HEK293T (cell line): ENCODE data around the gene HLA-DOA.

Experiments used
- CTCF ChIA-PET: fragments of 350-600 bp; formaldehyde crosslinking; extraction: SDS; loops from one replicate; lab custom pipeline; 2021; ENCODE audit warnings: antibody characterized with exemption, inconsistent platforms; lab: Yijun Ruan, JAX
- POLR2A ChIA-PET: fragments of 350-600 bp; formaldehyde crosslinking; extraction: SDS; loops from one replicate; lab custom pipeline; 2020; ENCODE audit warnings: antibody characterized with exemption, inconsistent platforms; lab: Yijun Ruan, JAX
- DNase-seq: peaks from one replicate; pipeline ENCODE4 v3.0.0; 2012; ENCODE audit warnings: mixed read lengths; ENCODE audit errors: extremely low spot score
- ARNT ChIP-seq: fragments of 450-650 bp; IDR thresholded peaks from 2 replicates; pipeline ENCODE4 v1.6.1; 2017; ENCODE audit warnings: mild to moderate bottlenecking
- BHLHE40 ChIP-seq: fragments of 450-650 bp; IDR thresholded peaks from 2 replicates; pipeline ENCODE4 v1.6.1; 2016; ENCODE audit warnings: mild to moderate bottlenecking, moderate library complexity, borderline replicate concordance
- CTBP1 ChIP-seq: fragments of 450-650 bp; IDR thresholded peaks from 2 replicates; pipeline ENCODE4 v1.6.1; 2016; ENCODE audit warnings: borderline replicate concordance
- ELF4 ChIP-seq: fragments of 450-650 bp; IDR thresholded peaks from 2 replicates; pipeline ENCODE4 v1.6.1; 2017; ENCODE audit warnings: antibody characterized with exemption
- FOXA1 ChIP-seq: fragments of 450-650 bp; IDR thresholded peaks from 2 replicates; pipeline ENCODE4 v1.6.1; 2016; ENCODE audit warnings: mild to moderate bottlenecking
- FOXK2 ChIP-seq: fragments of 450-650 bp; IDR thresholded peaks from 2 replicates; pipeline ENCODE4 v1.6.1; 2016; ENCODE audit warnings: mild to moderate bottlenecking
- FOXM1 ChIP-seq: fragments of 450-650 bp; IDR thresholded peaks from 2 replicates; pipeline ENCODE4 v1.6.1; 2017; ENCODE audit warnings: mild to moderate bottlenecking, borderline replicate concordance
- HDGF ChIP-seq: fragments of 450-650 bp; IDR thresholded peaks from 2 replicates; pipeline ENCODE4 v1.6.1; 2017; ENCODE audit warnings: antibody characterized with exemption, borderline replicate concordance
- L3MBTL2 ChIP-seq: fragments of 450-650 bp; conservative IDR thresholded peaks from 2 replicates; pipeline ENCODE4 v1.6.1; 2016; ENCODE audit warnings: mild to moderate bottlenecking
- LEF1 ChIP-seq: fragments of 450-650 bp; IDR thresholded peaks from 2 replicates; pipeline ENCODE4 v1.6.1; 2017; ENCODE audit warnings: mild to moderate bottlenecking, borderline replicate concordance
- NFRKB ChIP-seq: fragments of 450-650 bp; IDR thresholded peaks from 2 replicates; pipeline ENCODE4 v1.6.1; 2016; ENCODE audit warnings: mild to moderate bottlenecking, moderate library complexity
- PKNOX1 ChIP-seq: fragments of 450-650 bp; IDR thresholded peaks from 2 replicates; pipeline ENCODE4 v1.6.1; 2016
- SP1 ChIP-seq: fragments of 450-650 bp; IDR thresholded peaks from 2 replicates; pipeline ENCODE4 v1.6.1; 2017
- SUZ12 ChIP-seq: fragments of 450-650 bp; IDR thresholded peaks from 2 replicates; pipeline ENCODE4 v1.6.1; 2016; ENCODE audit warnings: mild to moderate bottlenecking
- TARDBP ChIP-seq: fragments of 450-650 bp; IDR thresholded peaks from 2 replicates; pipeline ENCODE4 v1.6.1; 2016
- ZNF384 ChIP-seq: fragments of 450-650 bp; IDR thresholded peaks from 2 replicates; pipeline ENCODE4 v1.6.1; 2016

The HLA-DOA gene

DNA sequence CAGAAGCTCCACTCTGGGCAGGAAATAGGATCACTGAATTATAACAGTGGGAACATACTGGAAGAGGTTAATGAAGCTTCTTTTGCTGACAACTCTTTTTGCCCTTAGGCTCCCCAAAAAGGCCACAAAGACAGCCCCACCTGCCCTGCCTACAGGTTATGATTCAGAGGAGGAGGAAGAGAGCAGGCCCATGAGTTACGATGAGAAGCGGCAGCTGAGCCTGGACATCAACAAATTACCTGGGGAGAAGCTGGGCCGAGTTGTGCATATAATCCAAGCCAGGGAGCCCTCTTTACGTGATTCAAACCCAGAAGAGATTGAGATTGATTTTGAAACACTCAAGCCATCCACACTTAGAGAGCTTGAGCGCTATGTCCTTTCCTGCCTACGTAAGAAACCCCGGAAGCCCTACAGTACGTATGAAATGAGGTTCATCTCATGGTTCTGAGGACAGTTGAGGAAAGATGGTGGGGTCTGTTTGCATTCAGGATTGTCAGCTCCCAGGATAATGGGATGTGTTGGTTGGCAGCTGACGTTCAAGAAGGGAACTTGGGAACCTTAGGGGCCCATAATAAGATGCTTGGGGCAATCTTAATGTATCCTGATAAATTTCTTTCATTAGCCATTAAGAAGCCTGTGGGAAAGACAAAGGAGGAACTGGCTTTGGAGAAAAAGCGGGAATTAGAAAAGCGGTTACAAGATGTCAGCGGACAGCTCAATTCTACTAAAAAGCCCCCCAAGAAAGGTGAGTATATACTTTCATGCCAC, 29.5 kb downstream of the HLA-DOA start:
- ChIA-PET POLR2A (interaction anchor here (0.8 to 10.0 kb wide), 4 partner anchors 9 to 86 kb away, joined by 3 to 369 read pairs (median 30); partner anchors contain the start of gene BRD2), CTCF (interaction anchor here (0.6 to 1.8 kb wide), 4 partner anchors 9 to 143 kb away, joined by 3 to 5 read pairs (median 4); no protein-coding TSS in a partner anchor)
- TF ChIP-seq TARDBP (no peak), SUZ12 (no peak), LEF1 (no peak), L3MBTL2 (no peak), FOXM1 (no peak), FOXK2 (no peak), FOXA1 (no peak), ARNT (no peak), HDGF (no peak), ZNF384 (no peak), CTBP1 (no peak), SP1 (no peak), PKNOX1 (no peak), BHLHE40 (no peak), NFRKB (no peak), ELF4 (no peak)
- DNase-seq, result no peak

- TF ChIP-seq L3MBTL2, result no peak
- no peak for TF ChIP-seq SP1
- no peak for TF ChIP-seq FOXA1
- TF ChIP-seq ARNT, result no peak
- no peak for TF ChIP-seq FOXM1
- TF ChIP-seq FOXK2, result no peak
- TF ChIP-seq CTBP1, result no peak
- TF ChIP-seq TARDBP, result no peak
- no peak for TF ChIP-seq PKNOX1
- TF ChIP-seq ELF4, result no peak
- TF ChIP-seq HDGF, result no peak
- no peak for TF ChIP-seq BHLHE40
- TF ChIP-seq ZNF384, result no peak
- no peak for TF ChIP-seq SUZ12
- no peak for TF ChIP-seq NFRKB
- no peak for TF ChIP-seq LEF1
- CTCF ChIA-PET, result no interaction called here
- DNase-seq, result no peak
- POLR2A ChIA-PET, result interaction anchor here (10.0 kb wide), 1 partner anchor 7 kb away, joined by 369 read pairs; the partner anchor contains the start of gene BRD2
These were observed 31.5 kb downstream of the HLA-DOA start for GRCh38 chr6:32977953-32978324.

GRCh38 chr6:32977272-32977952, 32.0 kb downstream of the HLA-DOA start:
- POLR2A ChIA-PET, result interaction anchor here (10.0 kb wide), 1 partner anchor 6 kb away, joined by 369 read pairs; the partner anchor contains the start of gene BRD2
- CTCF ChIA-PET, result no interaction called here
- no peak for DNase-seq
- TF ChIP-seq BHLHE40 (no peak), FOXM1 (no peak), ELF4 (no peak), PKNOX1 (no peak), LEF1 (no peak), CTBP1 (no peak), L3MBTL2 (no peak), TARDBP (no peak), SP1 (no peak), FOXK2 (no peak)

DNA sequence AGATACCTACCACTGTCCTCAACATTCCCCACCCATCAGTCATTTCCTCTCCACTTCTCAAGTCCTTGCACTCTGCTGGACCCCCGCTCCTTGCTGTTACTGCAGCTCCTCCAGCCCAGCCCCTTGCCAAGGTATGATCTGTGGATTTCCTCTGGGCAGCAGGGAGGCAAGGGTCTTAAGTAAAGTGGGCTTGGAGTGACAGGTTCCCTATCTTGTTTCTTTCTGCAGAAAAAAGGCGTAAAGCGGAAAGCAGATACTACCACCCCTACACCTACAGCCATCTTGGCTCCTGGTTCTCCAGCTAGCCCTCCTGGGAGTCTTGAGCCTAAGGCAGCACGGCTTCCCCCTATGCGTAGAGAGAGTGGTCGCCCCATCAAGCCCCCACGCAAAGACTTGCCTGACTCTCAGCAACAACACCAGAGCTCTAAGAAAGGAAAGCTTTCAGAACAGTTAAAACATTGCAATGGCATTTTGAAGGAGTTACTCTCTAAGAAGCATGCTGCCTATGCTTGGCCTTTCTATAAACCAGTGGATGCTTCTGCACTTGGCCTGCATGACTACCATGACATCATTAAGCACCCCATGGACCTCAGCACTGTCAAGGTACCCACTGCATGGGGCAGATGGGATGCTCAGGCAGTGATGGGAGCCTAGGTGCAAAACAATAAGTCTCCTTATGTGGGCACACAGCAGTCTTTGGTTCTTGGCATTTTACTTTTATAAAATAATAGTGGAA, 32.9 kb downstream of the HLA-DOA start:
- TF ChIP-seq ELF4 (no peak), SUZ12 (no peak), BHLHE40 (no peak), NFRKB (no peak), FOXM1 (no peak), LEF1 (no peak), FOXK2 (no peak), TARDBP (no peak), HDGF (no peak), SP1 (no peak), FOXA1 (no peak), CTBP1 (no peak)
- DNase-seq, result no peak
- ChIA-PET POLR2A (no interaction called here), CTCF (interaction anchor here (1.5 kb wide), 1 partner anchor 8 kb away, joined by 7 read pairs; no protein-coding TSS in a partner anchor)

DNA sequence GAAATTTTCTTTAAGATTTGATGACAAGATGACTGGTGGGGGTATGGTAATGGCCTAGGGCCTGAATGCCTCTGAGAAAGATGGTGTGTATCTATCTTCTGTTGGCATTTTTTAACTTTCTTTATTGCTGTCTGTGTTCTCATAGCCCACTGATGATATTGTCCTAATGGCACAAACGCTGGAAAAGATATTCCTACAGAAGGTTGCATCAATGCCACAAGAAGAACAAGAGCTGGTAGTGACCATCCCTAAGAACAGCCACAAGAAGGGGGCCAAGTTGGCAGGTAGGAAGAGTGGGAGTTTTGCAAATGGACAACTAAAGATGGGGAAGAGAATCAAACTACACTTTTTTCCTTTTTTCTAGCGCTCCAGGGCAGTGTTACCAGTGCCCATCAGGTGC, 33.5 kb downstream of the HLA-DOA start:
- ChIA-PET CTCF (interaction anchor here (1.5 kb wide), 1 partner anchor 9 kb away, joined by 7 read pairs; no protein-coding TSS in a partner anchor), POLR2A (interaction anchor here (9.1 kb wide), 1 partner anchor 6 kb away, joined by 369 read pairs; no protein-coding TSS in a partner anchor)
- DNase-seq, result no peak
- TF ChIP-seq FOXM1, result no peak
- no peak for TF ChIP-seq ELF4
- no peak for TF ChIP-seq SUZ12
- TF ChIP-seq L3MBTL2, result no peak
- TF ChIP-seq CTBP1, result no peak
- TF ChIP-seq NFRKB, result no peak
- no peak for TF ChIP-seq FOXK2
- no peak for TF ChIP-seq FOXA1
- no peak for TF ChIP-seq TARDBP
- TF ChIP-seq SP1, result no peak
- TF ChIP-seq ZNF384, result no peak
- TF ChIP-seq ARNT, result no peak
- no peak for TF ChIP-seq BHLHE40
- TF ChIP-seq HDGF, result no peak
- no peak for TF ChIP-seq PKNOX1
- TF ChIP-seq LEF1, result no peak
